Measurements from ENCODE around the gene PRKAR2A. TPM values are rescaled to one million over a fixed set of nuclear protein-coding genes. Genes with fewer than 3 reads are reported as not detected.

PRKAR2A gene
- total and polyA plus RNA-seq, 9 of the 15 experiments (the other 6 are each of a cell fraction or from before 2014, with no cell fraction given) = 15.9 to 84.5 (median 37.6) TPM

DNA sequence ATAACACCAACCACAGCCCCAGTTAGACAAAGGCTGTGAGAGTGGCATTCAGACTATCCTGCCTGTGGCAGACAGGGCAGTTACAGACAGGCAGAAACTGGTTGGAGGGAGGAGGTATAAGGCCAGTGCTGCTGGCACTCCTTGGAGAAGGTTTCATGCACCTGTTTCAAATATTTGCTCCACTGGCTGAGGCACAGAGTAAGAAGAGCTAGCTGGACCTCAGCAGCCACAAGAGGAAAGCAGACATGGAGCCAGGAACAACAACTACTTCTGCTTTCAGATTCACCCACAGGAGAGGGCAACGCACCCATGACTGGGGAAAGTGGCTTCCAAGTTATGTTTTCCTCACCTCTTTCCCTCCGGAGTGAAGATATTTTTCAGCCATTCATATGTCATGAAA lies 11.5 kb upstream of the PRKAR2A start:
- BruUV-seq (replicated peaks) = no TSS peak
- no peaks in the 10 kb centered on the region for H3K27me3 ChIP-seq (ENCODE audit: control insufficient read depth in 2 of 2, insufficient read depth in 2 of 2, low read length in 2 of 2)
- no peak overlapping the region for H2AFZ ChIP-seq (ENCODE audit: low read depth, low read length)
- H3K79me2 ChIP-seq (ENCODE audit: control insufficient read depth, insufficient read depth, low read length) = no peaks in the 10 kb centered on the region
- no peaks in the 10 kb centered on the region for H4K20me1 ChIP-seq (replicated peaks; ENCODE audit: control insufficient read depth, insufficient read depth, low read length)
- peak overlapping the region in 1 of 2 experiments; percentile 2; a peak in 1 of 4 replicates for H3K9ac ChIP-seq (ENCODE audit: insufficient read depth in 1 of 2, low read depth in 2 of 2, low read length in 2 of 2)
- POLR2A ChIA-PET = no interaction called here
- WGBS (ENCODE audit: insufficient coverage, low coverage, missing lambda C conversion rate) = 88% methylated on average over 1 of the region's 2 CpGs
- no peak for FAIRE-seq
- H3K36me3 ChIP-seq (ENCODE audit: control insufficient read depth, insufficient read depth, low read length) = 0 out of 3 replicates have a peak, but pooled peaks cover 7% of the 10 kb centered on the region
- H3K9me3 ChIP-seq (replicated peaks; ENCODE audit: control insufficient read depth, insufficient read depth, low read depth, low read length) = no peaks in the 10 kb centered on the region
- intact Hi-C loops (cut with micrococcal nuclease) = no loop called here
- no peaks in the 10 kb centered on the region for H3K9me1 ChIP-seq (ENCODE audit: control insufficient read depth, insufficient read depth, low read length)
- H3K4me3 ChIP-seq = no peak overlapping the region
- no peak overlapping the region for H3K27ac ChIP-seq (ENCODE audit: extremely low read depth, low read depth, low read length)
- TF ChIP-seq MAFG (tag; conservative IDR thresholded peaks at IDR 0.05) = no peak
- no peak for TF ChIP-seq E2F3 (CRISPR knock-in tag; IDR thresholded peaks at IDR 0.05)
- no peak for TF ChIP-seq GABPB1 (CRISPR knock-in tag; IDR thresholded peaks at IDR 0.05)
- TF ChIP-seq SMARCC2 (IDR thresholded peaks at IDR 0.05; ENCODE audit: low read depth) = no peak
- TF ChIP-seq, protein P1, sequence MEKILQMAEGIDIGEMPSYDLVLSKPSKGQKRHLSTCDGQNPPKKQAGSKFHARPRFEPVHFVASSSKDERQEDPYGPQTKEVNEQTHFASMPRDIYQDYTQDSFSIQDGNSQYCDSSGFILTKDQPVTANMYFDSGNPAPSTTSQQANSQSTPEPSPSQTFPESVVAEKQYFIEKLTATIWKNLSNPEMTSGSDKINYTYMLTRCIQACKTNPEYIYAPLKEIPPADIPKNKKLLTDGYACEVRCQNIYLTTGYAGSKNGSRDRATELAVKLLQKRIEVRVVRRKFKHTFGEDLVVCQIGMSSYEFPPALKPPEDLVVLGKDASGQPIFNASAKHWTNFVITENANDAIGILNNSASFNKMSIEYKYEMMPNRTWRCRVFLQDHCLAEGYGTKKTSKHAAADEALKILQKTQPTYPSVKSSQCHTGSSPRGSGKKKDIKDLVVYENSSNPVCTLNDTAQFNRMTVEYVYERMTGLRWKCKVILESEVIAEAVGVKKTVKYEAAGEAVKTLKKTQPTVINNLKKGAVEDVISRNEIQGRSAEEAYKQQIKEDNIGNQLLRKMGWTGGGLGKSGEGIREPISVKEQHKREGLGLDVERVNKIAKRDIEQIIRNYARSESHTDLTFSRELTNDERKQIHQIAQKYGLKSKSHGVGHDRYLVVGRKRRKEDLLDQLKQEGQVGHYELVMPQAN (IDR thresholded peaks at IDR 0.05; ENCODE audit: borderline replicate concordance) = no peak
- no peak for TF ChIP-seq TCF3 (CRISPR knock-in tag; IDR thresholded peaks at IDR 0.05)
- no peak for TF ChIP-seq NR2C2 (CRISPR knock-in tag; IDR thresholded peaks at IDR 0.05)
- no peak for TF ChIP-seq NR2C2 (tag; IDR thresholded peaks at IDR 0.05)
- TF ChIP-seq ARID2 (IDR thresholded peaks at IDR 0.05) = no peak
- TF ChIP-seq, protein P2, sequence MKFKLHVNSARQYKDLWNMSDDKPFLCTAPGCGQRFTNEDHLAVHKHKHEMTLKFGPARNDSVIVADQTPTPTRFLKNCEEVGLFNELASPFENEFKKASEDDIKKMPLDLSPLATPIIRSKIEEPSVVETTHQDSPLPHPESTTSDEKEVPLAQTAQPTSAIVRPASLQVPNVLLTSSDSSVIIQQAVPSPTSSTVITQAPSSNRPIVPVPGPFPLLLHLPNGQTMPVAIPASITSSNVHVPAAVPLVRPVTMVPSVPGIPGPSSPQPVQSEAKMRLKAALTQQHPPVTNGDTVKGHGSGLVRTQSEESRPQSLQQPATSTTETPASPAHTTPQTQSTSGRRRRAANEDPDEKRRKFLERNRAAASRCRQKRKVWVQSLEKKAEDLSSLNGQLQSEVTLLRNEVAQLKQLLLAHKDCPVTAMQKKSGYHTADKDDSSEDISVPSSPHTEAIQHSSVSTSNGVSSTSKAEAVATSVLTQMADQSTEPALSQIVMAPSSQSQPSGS (CRISPR knock-in tag; IDR thresholded peaks at IDR 0.05) = no peak
- no peak for TF ChIP-seq ELF2 (CRISPR knock-in tag; IDR thresholded peaks at IDR 0.05)
- no peak for TF ChIP-seq PCBP1 (IDR thresholded peaks at IDR 0.05; ENCODE audit: low read depth, low read length, poor library complexity, severe bottlenecking)
- TF ChIP-seq FOXJ2 (tag; IDR thresholded peaks at IDR 0.05) = no peak
- no peak for TF ChIP-seq NCOA6 (IDR thresholded peaks at IDR 0.05)
- TF ChIP-seq ESRRA (IDR thresholded peaks at IDR 0.05; ENCODE audit: borderline replicate concordance, low read depth) = no peak
- no peak for TF ChIP-seq THRAP3 (IDR thresholded peaks at IDR 0.05; ENCODE audit: borderline replicate concordance)
- no peak for TF ChIP-seq CCNT2 (IDR thresholded peaks at IDR 0.05; ENCODE audit: borderline replicate concordance, extremely low read depth, insufficient read length, low read depth, low read length)
- TF ChIP-seq TARDBP (IDR thresholded peaks at IDR 0.05) = no peak
- no peak for TF ChIP-seq NR3C1 (CRISPR knock-in tag; IDR thresholded peaks at IDR 0.05)
- TF ChIP-seq, protein P3, sequence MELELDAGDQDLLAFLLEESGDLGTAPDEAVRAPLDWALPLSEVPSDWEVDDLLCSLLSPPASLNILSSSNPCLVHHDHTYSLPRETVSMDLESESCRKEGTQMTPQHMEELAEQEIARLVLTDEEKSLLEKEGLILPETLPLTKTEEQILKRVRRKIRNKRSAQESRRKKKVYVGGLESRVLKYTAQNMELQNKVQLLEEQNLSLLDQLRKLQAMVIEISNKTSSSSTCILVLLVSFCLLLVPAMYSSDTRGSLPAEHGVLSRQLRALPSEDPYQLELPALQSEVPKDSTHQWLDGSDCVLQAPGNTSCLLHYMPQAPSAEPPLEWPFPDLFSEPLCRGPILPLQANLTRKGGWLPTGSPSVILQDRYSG (tag; conservative IDR thresholded peaks at IDR 0.05; ENCODE audit: low read depth) = no peak
- no peak for ATAC-seq
- in situ Hi-C loops (cut with MboI) = no loop called here
- H3K4me2 ChIP-seq (ENCODE audit: insufficient read depth, low read length) = no peak overlapping the region
- DNase-seq (ENCODE audit: extremely low read depth in 1 of 4, low spot score in 3 of 4) = no peak
- H3K4me1 ChIP-seq (replicated peaks in 1 of 2; ENCODE audit: control insufficient read depth in 2 of 2, insufficient read depth in 2 of 2, low read length in 2 of 2) = peaks cover 4 to 9% of the 10 kb centered on the region in 2 experiments; a peak in 3 of 5 replicates
- CTCF ChIA-PET (ENCODE audit: low intra/inter-chr PET ratio) = no interaction called here

Data from K562 (cell line).